Uterus (tissue), 4 donors: ENCODE results near the gene PRKAB1. TPM values are rescaled to one million over a fixed set of nuclear protein-coding genes. Genes with fewer than 3 reads are reported as not detected.

Experiments
- DNase-seq, 2 donors: peaks; one replicate each; pipeline ENCODE4 v3.0.0-alpha.2; 2019 to 2020
- H3K27ac ChIP-seq, 2 donors: fragments of 200-600 bp; sonication (generic); 1 replicate in 1 of 2; 2 replicates in 1 of 2; pipeline ENCODE4 v1.5.1; 2016 to 2018
- H3K27me3 ChIP-seq, 2 donors: fragments of 200-600 bp; sonication (generic); one replicate each; pipeline ENCODE4 v1.5.1; 2018 to 2019; ENCODE audit warnings: control low read depth in 1 of 2
- H3K36me3 ChIP-seq, 2 donors: fragments of 200-600 bp; sonication (generic); one replicate each; pipeline ENCODE4 v1.5.1; 2019; ENCODE audit warnings: control low read depth in 1 of 2
- H3K4me1 ChIP-seq, 2 donors: fragments of 200-600 bp; sonication (generic); one replicate each; pipeline ENCODE4 v1.5.1; 2018 to 2019; ENCODE audit warnings: control low read depth in 1 of 2
- H3K4me3 ChIP-seq, 2 donors: fragments of 200-600 bp; sonication (generic); 1 replicate in 1 of 2; 2 replicates in 1 of 2; pipeline ENCODE4 v1.5.1; 2018 to 2019; ENCODE audit warnings: mild to moderate bottlenecking in 1 of 2
- H3K9me3 ChIP-seq, 2 donors: fragments of 200-600 bp; sonication (generic); one replicate each; pipeline ENCODE4 v1.5.1; 2019; ENCODE audit warnings: control low read depth in 1 of 2
- POLR2A ChIP-seq, 2 donors: fragments of 450-650 bp; IDR thresholded peaks; one replicate each; pipeline ENCODE4 v1.6.1; 2016; ENCODE audit warnings: antibody characterized with exemption in 2 of 2, mild to moderate bottlenecking in 1 of 2, moderate library complexity in 1 of 2
- intact Hi-C: fragments of 100-400 bp; cut with DNase I; formaldehyde crosslinking; loops from one replicate; pipeline ENCODE4 v1.15.1; 2023; ENCODE audit warnings: low total_unique reads
- total RNA-seq, 4 donors: library from RNA; depleted of rRNA in 3 of 4; stranded (reverse); fragments of >200 nt in 3 of 4; gene quantifications; one replicate each; pipeline versions ENCODE4 v1.1.0 to v1.2.4, GENCODE V29; 2014 to 2023
- TF ChIP-seq, protein P1 (sequence below), 4 experiments: fragments of 200-600 bp in 2 of 4; fragments of 450-650 bp in 2 of 4; sonication (generic) in 2 of 4; IDR thresholded peaks; one replicate each; pipeline ENCODE4 v1.5.1; 2016 to 2019; ENCODE audit warnings: antibody characterized with exemption in 4 of 4, mild to moderate bottlenecking in 2 of 4, moderate library complexity in 1 of 4
- donor health status: DM: yes; HTN: yes; CAD: no.

Gene PRKAB1
- total RNA-seq, 4 donors from 2014 or later = 10.9 to 44.1 (median 32.8) TPM

DNA sequence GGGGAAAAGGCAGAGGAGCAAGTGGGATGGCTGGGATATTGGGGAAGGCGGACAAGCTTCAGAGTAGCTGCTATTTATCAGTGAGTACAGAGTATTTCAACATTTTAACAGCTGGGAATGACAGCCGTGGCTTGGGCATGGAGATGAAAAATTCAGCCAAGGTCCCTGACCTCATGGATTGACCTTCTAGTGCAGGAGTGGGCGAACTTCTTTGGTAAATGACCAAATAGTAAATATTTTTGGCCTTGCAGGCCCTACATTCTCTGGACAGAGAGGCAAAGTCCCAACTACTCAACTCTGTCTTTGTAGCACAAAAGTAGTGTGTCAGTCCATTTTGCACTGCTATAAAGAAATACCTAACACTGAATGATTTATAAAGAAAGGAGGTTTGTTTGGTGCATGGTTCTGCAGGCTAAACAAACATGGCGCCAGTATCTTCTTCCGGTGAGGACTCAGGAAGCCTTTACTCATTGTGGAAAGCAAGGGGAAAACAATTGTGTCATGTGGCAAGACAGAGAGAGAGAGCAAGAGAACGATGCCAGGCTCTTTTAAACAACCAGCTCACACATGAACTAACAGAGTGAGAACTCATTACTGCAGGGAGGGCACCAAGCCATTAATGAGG is 40.8 kb upstream of the PRKAB1 start:
- TF ChIP-seq, protein P1, sequence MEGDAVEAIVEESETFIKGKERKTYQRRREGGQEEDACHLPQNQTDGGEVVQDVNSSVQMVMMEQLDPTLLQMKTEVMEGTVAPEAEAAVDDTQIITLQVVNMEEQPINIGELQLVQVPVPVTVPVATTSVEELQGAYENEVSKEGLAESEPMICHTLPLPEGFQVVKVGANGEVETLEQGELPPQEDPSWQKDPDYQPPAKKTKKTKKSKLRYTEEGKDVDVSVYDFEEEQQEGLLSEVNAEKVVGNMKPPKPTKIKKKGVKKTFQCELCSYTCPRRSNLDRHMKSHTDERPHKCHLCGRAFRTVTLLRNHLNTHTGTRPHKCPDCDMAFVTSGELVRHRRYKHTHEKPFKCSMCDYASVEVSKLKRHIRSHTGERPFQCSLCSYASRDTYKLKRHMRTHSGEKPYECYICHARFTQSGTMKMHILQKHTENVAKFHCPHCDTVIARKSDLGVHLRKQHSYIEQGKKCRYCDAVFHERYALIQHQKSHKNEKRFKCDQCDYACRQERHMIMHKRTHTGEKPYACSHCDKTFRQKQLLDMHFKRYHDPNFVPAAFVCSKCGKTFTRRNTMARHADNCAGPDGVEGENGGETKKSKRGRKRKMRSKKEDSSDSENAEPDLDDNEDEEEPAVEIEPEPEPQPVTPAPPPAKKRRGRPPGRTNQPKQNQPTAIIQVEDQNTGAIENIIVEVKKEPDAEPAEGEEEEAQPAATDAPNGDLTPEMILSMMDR (IDR thresholded peaks at IDR 0.05) = no peak
- no peak for TF ChIP-seq POLR2A (IDR thresholded peaks at IDR 0.05)
- no peaks in the 10 kb centered on the region for H3K4me1 ChIP-seq
- DNase-seq = no peak
- H3K27me3 ChIP-seq = no peaks in the 10 kb centered on the region
- no peaks in the 10 kb centered on the region for H3K9me3 ChIP-seq
- H3K4me3 ChIP-seq = no peak overlapping the region
- H3K36me3 ChIP-seq = no peaks in the 10 kb centered on the region
- H3K27ac ChIP-seq = no peak overlapping the region
- intact Hi-C loops = no loop called here

DNA sequence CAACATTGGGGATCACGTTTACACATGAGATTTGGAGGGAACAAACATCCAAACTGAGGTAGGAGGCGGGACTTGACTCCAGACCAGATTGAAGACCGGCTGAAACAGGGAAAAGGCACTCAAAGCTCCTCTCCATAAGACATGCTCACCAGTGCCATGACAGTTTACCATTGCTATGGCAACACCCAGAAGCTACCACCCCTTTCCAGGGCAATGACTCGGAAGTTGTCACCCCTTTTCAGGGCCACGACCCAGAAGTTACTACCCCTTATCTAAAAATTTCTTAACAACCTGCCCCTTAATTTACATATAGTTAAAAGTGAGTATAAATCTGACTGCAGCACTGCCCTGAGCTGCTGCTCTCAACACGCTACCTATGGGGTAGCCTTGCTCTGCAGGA is 40.2 kb upstream of the PRKAB1 start:
- no peak for DNase-seq
- intact Hi-C loops = no loop called here
- TF ChIP-seq, protein P1 (IDR thresholded peaks at IDR 0.05) = no peak
- TF ChIP-seq POLR2A (IDR thresholded peaks at IDR 0.05) = no peak
- Histone ChIP-seq H3K27me3 (no peaks in the 10 kb centered on the region), H3K27ac (no peak overlapping the region), H3K36me3 (no peaks in the 10 kb centered on the region), H3K4me3 (no peak overlapping the region), H3K9me3 (no peaks in the 10 kb centered on the region), H3K4me1 (no peaks in the 10 kb centered on the region)

DNA sequence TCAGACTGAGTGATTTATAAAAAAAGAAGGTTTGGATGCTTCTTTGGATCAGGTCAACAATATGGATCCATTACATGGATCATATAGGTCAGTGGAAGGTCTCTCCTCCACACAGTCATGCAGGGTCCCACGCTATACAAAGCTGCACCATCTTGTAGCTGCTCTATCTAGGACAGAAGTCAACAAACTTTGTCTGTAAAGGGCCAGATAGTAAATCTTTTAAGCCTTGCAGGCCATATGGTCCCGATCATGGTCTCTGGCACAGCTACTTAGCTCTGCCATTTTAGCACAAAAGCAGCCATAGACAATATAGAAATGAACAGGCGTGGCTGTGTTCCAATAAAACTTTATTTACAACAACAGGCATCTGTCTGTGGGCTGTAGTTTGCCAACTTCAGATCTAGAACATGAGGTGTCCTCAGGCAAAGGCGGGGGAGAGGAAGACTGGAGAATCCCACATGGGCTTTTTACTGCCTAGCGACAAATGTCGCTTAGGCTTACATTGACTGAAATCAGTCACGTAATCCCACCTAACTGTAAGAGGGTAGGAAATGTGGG is 37.6 kb upstream of the PRKAB1 start:
- DNase-seq = no peak
- no peaks in the 10 kb centered on the region for H3K36me3 ChIP-seq
- H3K4me3 ChIP-seq = no peak overlapping the region
- TF ChIP-seq, protein P1 (IDR thresholded peaks at IDR 0.05) = no peak
- TF ChIP-seq POLR2A (IDR thresholded peaks at IDR 0.05) = no peak
- no peaks in the 10 kb centered on the region for H3K4me1 ChIP-seq
- no peaks in the 10 kb centered on the region for H3K9me3 ChIP-seq
- peaks cover 0 to 6% of the 10 kb centered on the region in 2 donors for H3K27me3 ChIP-seq
- intact Hi-C loops = no loop called here
- no peak overlapping the region for H3K27ac ChIP-seq

DNA sequence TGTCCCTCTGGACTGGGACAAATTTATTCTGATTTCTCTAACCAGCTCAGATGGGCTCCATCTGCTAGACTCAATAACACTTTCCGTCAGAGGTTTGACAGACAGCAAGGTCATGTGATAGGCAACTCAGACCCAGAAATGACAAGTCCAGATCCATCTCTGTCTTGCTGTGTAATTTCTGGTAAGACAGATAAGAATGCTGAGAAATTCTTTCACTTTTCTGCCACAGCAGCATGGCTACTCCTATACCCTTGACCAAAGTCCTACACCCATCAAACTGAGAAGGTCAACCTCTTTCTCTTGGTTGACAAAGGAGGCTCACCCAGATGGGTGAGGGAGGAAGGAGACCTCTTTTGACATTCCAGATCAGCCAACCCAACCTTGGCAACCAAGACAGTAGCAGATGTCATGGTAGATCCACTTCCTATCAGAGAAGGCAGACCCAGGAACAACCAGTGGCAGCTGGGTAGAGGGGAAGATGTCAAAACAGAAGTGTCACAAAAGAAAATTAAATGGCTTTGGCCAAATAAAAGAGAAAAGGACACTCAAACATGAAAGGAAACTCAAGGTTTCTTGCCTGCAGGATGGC is 36.9 kb upstream of the PRKAB1 start:
- Histone ChIP-seq H3K9me3 (no peaks in the 10 kb centered on the region), H3K36me3 (no peaks in the 10 kb centered on the region), H3K27me3 (peaks cover 0 to 6% of the 10 kb centered on the region in 2 donors), H3K4me1 (no peaks in the 10 kb centered on the region), H3K27ac (no peak overlapping the region), H3K4me3 (no peak overlapping the region)
- no peak for TF ChIP-seq POLR2A (IDR thresholded peaks at IDR 0.05)
- TF ChIP-seq, protein P1 (IDR thresholded peaks at IDR 0.05) = no peak
- intact Hi-C loops = no loop called here
- no peak for DNase-seq

DNA sequence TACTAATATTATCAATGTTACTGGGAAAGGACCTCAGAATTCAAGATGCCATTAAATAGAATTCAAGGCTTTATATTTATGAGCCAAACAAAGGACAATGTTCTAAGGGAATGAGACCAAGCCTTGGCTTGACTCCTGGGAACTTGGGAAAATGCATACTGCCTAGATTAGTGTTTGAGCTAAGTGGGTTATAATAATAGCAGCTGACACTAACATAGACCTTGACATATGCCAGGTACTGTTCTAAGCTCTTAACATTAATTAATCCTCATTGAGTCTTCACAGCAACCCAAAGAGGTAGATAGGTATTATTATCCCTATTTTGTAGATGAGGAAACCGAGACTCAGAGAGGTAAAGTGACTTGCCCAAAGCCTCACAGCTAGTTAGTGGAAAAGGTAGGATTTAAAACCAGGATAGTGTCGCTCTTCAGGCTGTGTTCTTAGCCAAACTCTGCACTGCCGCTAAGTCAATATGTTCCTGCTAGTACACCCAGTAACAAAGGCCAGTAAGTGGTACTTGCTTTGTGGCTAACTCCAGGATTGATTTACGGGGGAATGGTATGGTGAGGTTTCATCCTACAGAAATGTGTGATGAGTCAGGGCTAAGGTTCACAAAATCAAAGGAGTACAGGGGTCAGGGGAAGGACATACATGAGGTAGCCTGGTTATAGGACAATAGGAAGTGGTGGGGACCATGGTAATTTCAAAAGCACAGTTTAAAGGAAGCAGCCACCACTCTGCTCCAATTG is 35.8 kb upstream of the PRKAB1 start:
- TF ChIP-seq POLR2A (IDR thresholded peaks at IDR 0.05) = no peak
- TF ChIP-seq, protein P1 (IDR thresholded peaks at IDR 0.05) = no peak
- no peaks in the 10 kb centered on the region for H3K36me3 ChIP-seq
- H3K27ac ChIP-seq = no peak overlapping the region
- intact Hi-C loops = no loop called here
- H3K4me1 ChIP-seq = no peaks in the 10 kb centered on the region
- peaks cover 0 to 6% of the 10 kb centered on the region in 2 donors for H3K27me3 ChIP-seq
- no peak for DNase-seq
- H3K4me3 ChIP-seq = no peak overlapping the region
- H3K9me3 ChIP-seq = no peaks in the 10 kb centered on the region
